Measurements from ENCODE around the gene JPT2. TPM values are rescaled to one million over a fixed set of nuclear protein-coding genes. Genes with fewer than 3 reads are reported as not detected.

JPT2 gene
- total RNA-seq, 4 donors from 2014 or later: 20.8 to 57.5 (median 38.2) TPM

- intact Hi-C loops (cut with DNase I): loop anchor here (2.0 kb wide), 1 partner anchor 26 kb away; no protein-coding TSS in a partner anchor
- Histone ChIP-seq H3K27me3 (no peaks in the 10 kb centered on the region), H3K4me1 (peaks cover 8 to 30% (median 18%) of the 10 kb centered on the region in 4 donors), H3K27ac (replicated peaks in 1 of 4) (peak overlapping the region; percentile 70 to 84 (median 76)), H3K36me3 (peaks cover 17 to 33% (median 29%) of the 10 kb centered on the region in 4 donors), H3K4me3 (peak overlapping the region; percentile 78 to 95 (median 88)), H3K9me3 (no peaks in the 10 kb centered on the region)
- 6% methylated on average over 3 of the region's 45 CpGs for WGBS
- TF ChIP-seq POLR2AphosphoS5 (IDR thresholded peaks at IDR 0.05) (no peak), CTCF (IDR thresholded peaks at IDR 0.05) (no peak), EP300 (IDR thresholded peaks at IDR 0.05) (no peak), POLR2A (IDR thresholded peaks at IDR 0.05; ENCODE audit: low read depth) (no peak)
- no peak for DNase-seq (ENCODE audit: extremely low spot score)
These were observed 520 bp downstream of the JPT2 start for GRCh38 chr16:1678500-1679098.

- no peak for TF ChIP-seq EP300 (IDR thresholded peaks at IDR 0.05)
- TF ChIP-seq POLR2AphosphoS5 (IDR thresholded peaks at IDR 0.05): no peak
- peaks cover 8 to 30% (median 18%) of the 10 kb centered on the region in 4 donors for H3K4me1 ChIP-seq
- H3K27me3 ChIP-seq: no peaks in the 10 kb centered on the region
- WGBS: 97% methylated on average over 14 of the region's 14 CpGs
- no peak overlapping the region for H3K27ac ChIP-seq (replicated peaks in 1 of 4)
- H3K36me3 ChIP-seq: peaks cover 4 to 29% (median 25%) of the 10 kb centered on the region in 4 donors
- H3K9me3 ChIP-seq: no peaks in the 10 kb centered on the region
- H3K4me3 ChIP-seq: no peak overlapping the region
- intact Hi-C loops (cut with DNase I): no loop called here
- no peak for DNase-seq (ENCODE audit: extremely low spot score)
These were observed 2.3 kb downstream of the JPT2 start for GRCh38 chr16:1680361-1680760.

- 86% methylated on average over 10 of the region's 10 CpGs for WGBS
- no peak for TF ChIP-seq CTCF (IDR thresholded peaks at IDR 0.05)
- TF ChIP-seq POLR2AphosphoS5 (IDR thresholded peaks at IDR 0.05): no peak
- no peak for TF ChIP-seq POLR2A (IDR thresholded peaks at IDR 0.05; ENCODE audit: low read depth)
- TF ChIP-seq EP300 (IDR thresholded peaks at IDR 0.05): no peak
- Histone ChIP-seq H3K9me3 (no peaks in the 10 kb centered on the region), H3K27me3 (no peaks in the 10 kb centered on the region), H3K36me3 (peaks cover 0 to 29% (median 25%) of the 10 kb centered on the region in 4 donors), H3K27ac (replicated peaks in 1 of 4) (no peak overlapping the region), H3K4me1 (peaks cover 8 to 30% (median 18%) of the 10 kb centered on the region in 4 donors), H3K4me3 (no peak overlapping the region)
- DNase-seq (ENCODE audit: extremely low spot score): no peak
- intact Hi-C loops (cut with DNase I): no loop called here
These were observed 3.0 kb downstream of the JPT2 start for GRCh38 chr16:1681032-1681431.

- intact Hi-C loops (cut with DNase I): no loop called here
- DNase-seq (ENCODE audit: extremely low spot score): no peak
These were observed 9.6 kb downstream of the JPT2 start for GRCh38 chr16:1687427-1688316.

More at GRCh38 chr16:1687427-1688316, 9.6 kb downstream of the JPT2 start:
- Histone ChIP-seq H3K27me3 (no peaks in the 10 kb centered on the region), H3K27ac (replicated peaks in 1 of 4) (no peak overlapping the region), H3K9me3 (no peaks in the 10 kb centered on the region), H3K36me3 (peaks cover 24 to 92% (median 75%) of the 10 kb centered on the region in 4 donors), H3K4me3 (no peak overlapping the region), H3K4me1 (peaks cover 0 to 4% (median 0%) of the 10 kb centered on the region in 4 donors)
- no peak for TF ChIP-seq CTCF (IDR thresholded peaks at IDR 0.05)
- 91% methylated on average over 17 of the region's 17 CpGs for WGBS

Measured in esophagus muscularis mucosa (tissue), 4 donors.